GM12873 (cell line): ENCODE results near the gene OR52E1.

Experiments
- TF ChIP-seq, protein P1 (sequence below): IDR thresholded peaks from 2 replicates; pipeline ENCODE4 v1.5.1; 2012; ENCODE audit warnings: low read depth, mild to moderate bottlenecking, moderate library complexity, low read length, control low read depth; ENCODE audit not compliant: insufficient read depth; ENCODE audit errors: missing control alignments

Gene OR52E1

DNA sequence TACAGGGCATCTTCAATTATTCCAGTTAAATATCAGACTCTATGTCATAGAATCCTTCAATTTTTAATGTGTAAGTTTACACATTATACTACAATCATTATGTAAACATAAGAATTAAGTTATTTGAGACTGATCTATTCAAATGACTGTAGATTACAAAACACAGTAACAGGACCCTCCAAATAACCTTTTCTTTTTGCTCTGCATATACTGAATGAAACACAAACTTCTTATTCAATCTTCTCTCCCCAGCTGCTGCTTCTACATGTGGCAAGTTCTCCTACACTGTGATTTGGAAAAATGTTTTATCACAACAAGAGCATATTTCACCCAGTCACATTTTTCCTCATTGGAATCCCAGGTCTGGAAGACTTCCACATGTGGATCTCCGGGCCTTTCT lies 23.1 kb upstream of the OR52E1 start, which contains the start of gene OR52J3:
Gene OR52J3 (plus strand): TSS at position 301 of the 400 bp plus-strand sequence. CDS start 0 bp downstream, at position 301.
- TF ChIP-seq, protein P1, sequence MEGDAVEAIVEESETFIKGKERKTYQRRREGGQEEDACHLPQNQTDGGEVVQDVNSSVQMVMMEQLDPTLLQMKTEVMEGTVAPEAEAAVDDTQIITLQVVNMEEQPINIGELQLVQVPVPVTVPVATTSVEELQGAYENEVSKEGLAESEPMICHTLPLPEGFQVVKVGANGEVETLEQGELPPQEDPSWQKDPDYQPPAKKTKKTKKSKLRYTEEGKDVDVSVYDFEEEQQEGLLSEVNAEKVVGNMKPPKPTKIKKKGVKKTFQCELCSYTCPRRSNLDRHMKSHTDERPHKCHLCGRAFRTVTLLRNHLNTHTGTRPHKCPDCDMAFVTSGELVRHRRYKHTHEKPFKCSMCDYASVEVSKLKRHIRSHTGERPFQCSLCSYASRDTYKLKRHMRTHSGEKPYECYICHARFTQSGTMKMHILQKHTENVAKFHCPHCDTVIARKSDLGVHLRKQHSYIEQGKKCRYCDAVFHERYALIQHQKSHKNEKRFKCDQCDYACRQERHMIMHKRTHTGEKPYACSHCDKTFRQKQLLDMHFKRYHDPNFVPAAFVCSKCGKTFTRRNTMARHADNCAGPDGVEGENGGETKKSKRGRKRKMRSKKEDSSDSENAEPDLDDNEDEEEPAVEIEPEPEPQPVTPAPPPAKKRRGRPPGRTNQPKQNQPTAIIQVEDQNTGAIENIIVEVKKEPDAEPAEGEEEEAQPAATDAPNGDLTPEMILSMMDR: no peak

DNA sequence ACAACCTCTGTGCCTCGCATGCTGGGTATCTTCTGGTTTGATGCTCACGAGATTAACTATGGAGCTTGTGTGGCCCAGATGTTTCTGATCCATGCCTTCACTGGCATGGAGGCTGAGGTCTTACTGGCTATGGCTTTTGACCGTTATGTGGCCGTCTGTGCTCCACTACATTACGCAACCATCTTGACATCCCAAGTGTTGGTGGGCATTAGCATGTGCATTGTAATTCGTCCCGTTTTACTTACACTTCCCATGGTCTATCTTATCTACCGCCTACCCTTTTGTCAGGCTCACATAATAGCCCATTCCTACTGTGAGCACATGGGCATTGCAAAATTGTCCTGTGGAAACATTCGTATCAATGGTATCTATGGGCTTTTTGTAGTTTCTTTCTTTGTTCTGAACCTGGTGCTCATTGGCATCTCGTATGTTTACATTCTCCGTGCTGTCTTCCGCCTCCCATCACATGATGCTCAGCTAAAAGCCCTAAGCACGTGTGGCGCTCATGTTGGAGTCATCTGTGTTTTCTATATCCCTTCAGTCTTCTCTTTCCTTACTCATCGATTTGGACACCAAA lies 22.5 kb upstream of the OR52E1 start:
- TF ChIP-seq, protein P1: no peak

DNA sequence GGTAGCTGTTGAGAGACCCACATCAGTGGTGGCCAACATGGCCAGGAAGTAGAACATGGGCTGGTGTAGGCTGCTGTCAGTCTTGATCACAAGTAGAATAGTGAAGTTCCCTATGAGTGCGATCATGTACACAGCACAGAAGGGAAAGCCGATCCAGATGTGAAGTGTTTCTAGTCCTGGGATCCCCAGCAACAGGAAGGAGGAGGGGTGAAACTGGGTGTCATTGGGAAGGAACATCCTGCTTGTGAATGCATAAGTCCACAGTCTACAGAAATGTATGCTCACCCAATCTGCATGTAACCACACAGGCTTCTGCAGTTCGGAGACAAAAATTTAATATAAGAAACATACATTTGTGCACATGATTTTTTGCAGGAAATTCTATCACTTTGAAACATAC lies 10.0 kb upstream of the OR52E1 start, which contains the start of gene OR52E2:
Gene OR52E2 (minus strand): TSS at position 237 of the 400 bp plus-strand sequence. CDS start 0 bp downstream, at position 237.
- TF ChIP-seq, protein P1: no peak

DNA sequence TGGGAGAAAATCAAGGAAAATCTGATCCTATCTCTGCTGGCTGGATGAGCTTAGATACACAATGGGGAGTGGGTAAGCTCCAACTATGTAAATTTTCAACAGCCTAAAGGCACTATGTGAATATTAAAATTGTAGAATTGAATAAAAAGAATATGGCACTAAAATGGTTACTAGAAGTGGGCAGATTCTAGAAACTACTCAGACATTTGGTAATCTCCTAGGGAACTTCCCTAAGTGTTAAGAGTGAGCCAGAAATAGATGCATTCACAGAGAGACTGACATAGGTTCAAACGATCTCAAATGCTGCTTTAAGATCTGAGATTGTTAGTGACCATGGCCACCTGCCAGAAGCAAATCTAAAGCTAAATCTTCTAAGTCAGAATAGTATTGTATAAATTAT lies 4.3 kb upstream of the OR52E1 start:
- TF ChIP-seq, protein P1: no peak

DNA sequence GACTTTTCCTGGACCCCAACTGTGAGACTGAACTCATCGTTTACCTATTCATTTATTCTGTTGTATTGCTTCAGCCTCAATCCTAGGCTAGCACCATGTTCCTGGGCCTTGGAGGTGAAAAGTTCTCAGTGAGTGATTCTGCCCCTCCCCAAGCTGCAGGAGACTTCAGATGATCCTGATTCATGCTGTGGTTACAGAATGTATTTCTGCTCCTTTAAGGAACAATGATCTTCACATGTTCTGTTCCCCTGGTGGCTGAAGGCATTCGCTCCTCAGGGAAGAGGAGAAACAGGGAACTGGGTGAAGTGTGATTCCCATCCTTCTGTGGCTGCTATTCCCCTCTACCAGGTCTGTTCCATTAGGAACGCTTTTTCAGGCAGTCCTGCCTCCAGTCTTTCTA lies 2.4 kb downstream of the OR52E1 start:
- TF ChIP-seq, protein P1: no peak

DNA sequence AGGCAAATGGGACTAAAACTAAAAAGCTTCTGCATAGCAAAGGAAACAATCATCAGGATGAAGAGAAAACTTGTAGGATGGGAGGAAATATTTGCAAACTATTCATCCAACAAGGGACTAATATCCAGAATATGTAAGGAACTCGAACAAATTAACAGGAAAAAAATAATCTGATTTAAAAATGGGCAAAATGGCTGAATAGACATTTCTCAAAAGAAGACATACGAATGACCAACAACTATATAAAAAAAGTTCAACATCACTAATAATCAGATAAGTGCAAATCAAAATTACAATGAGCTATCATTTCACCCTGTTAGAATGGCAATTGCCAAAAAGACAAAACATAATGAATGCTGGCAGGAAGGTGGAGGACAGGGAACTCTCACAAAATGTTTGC lies 12.0 kb downstream of the OR52E1 start:
- TF ChIP-seq, protein P1: no peak

DNA sequence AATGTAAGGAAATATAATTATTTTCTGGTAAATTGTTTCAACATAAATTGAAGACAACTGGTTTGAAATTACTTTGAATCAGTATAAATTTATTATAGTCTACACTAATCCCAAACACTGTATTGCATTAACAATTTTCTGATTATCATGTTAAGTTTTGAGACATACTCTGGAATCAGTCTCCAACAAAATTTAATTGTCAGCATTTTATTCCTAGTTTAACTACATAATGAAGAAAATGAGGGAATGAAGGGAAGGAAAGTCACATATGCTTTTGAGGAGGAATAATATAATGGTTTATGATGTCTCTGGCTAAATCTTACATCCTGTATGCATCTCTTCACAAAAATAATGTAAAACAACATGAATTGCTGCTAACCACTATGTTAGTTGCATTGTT lies 14.2 kb downstream of the OR52E1 start:
- TF ChIP-seq, protein P1: no peak
